Psoas muscle (tissue), 8 donors: ENCODE data around the gene HHIPL1. TPM values are rescaled to one million over a fixed set of nuclear protein-coding genes. Genes with fewer than 3 reads are reported as not detected.

Experiments
- ATAC-seq, 4 donors: fragments of 200-7000 bp; cut with Tn5 transposase; one replicate each; pipeline ENCODE4 v1.9.1; 2020; ENCODE audit warnings: moderate library complexity in 3 of 4, mild to moderate bottlenecking in 2 of 4
- DNase-seq, 2 donors: peaks; one replicate each; pipeline ENCODE4 v3.0.0-alpha.2; 2020
- H3K27ac ChIP-seq: fragments of 200-600 bp; one replicate; pipeline ENCODE4 v1.8.0; 2022
- H3K27me3 ChIP-seq, 3 donors: fragments of 200-600 bp in 1 of 3; one replicate each; pipeline versions ENCODE4 v1.6.1 to v1.8.0; 2013 to 2022; ENCODE audit warnings: low read length in 2 of 3, mild to moderate bottlenecking in 2 of 3, moderate library complexity in 1 of 3; ENCODE audit not compliant: insufficient read depth in 3 of 3
- H3K36me3 ChIP-seq, 2 donors: fragments of 200-600 bp in 1 of 2; one replicate each; pipeline versions ENCODE4 v1.6.1 to v1.8.0; 2013 to 2022; ENCODE audit warnings: low read depth in 1 of 2, mild to moderate bottlenecking in 1 of 2, moderate library complexity in 1 of 2; ENCODE audit not compliant: insufficient read depth in 1 of 2
- H3K4me1 ChIP-seq: fragments of 200-600 bp; one replicate; pipeline ENCODE4 v1.8.0; 2022
- H3K4me3 ChIP-seq: fragments of 200-600 bp; one replicate; pipeline ENCODE4 v1.8.0; 2022; ENCODE audit warnings: mild to moderate bottlenecking
- H3K9me3 ChIP-seq: fragments of 200-600 bp; one replicate; pipeline ENCODE4 v1.8.0; 2022
- WGBS, 3 donors: extraction: QIAGEN DNeasy Blood & Tissue Kit; methylation state at CpG; one replicate each; pipeline versions ENCODE4 v1.1.6 to v1.1.7; 2013; 5-methylcytosine and 5-hydroxymethylcytosine counted together
- intact Hi-C, 2 donors: fragments of 100-400 bp; cut with DNase I; formaldehyde crosslinking; loops; one replicate each; pipeline versions ENCODE4 v1.11.0 to v1.14.2; 2022
- polyA plus RNA-seq, 3 donors: library from polyadenylated mRNA; stranded (reverse); fragments of 200-250 nt; gene quantifications; one replicate each; pipeline ENCODE4 v1.2.3, GENCODE V29; 2013
- total RNA-seq, 4 donors: library from RNA; stranded (reverse); fragmentation: NEBNext Ultra II Directional in 2 of 4; extraction: Animal tissue kit (Norgen Biotek cat#: 25700) in 2 of 4; gene quantifications; one replicate each; pipeline versions ENCODE4 v1.2.1 to v1.2.4, GENCODE V29; 2021 to 2023
- TF ChIP-seq, protein P1 (sequence below): fragments of 200-600 bp; IDR thresholded peaks from one replicate; pipeline ENCODE4 v1.8.0; 2022; ENCODE audit warnings: antibody characterized with exemption
- donor health status: healthy with polysubstance abuse.
- donor health status: DM: no; HTN: no; CAD: no; lungs with moderate emphysema.
- donor health status: Bipolar disorder and iron deficiency.
- donor health status: healthy.
- donor health status: DM: yes; HTN: yes; CAD: no.
- donor health status: DM: no; HTN: no; CAD: no.
- donor health status: DM: no; HTN: no; CAD: no.
- donor health status: DM: yes; HTN: yes; CAD: no.

The HHIPL1 gene
- total and polyA plus RNA-seq, 7 donors, result 0.12 to 0.86 (median 0.32) TPM

DNA sequence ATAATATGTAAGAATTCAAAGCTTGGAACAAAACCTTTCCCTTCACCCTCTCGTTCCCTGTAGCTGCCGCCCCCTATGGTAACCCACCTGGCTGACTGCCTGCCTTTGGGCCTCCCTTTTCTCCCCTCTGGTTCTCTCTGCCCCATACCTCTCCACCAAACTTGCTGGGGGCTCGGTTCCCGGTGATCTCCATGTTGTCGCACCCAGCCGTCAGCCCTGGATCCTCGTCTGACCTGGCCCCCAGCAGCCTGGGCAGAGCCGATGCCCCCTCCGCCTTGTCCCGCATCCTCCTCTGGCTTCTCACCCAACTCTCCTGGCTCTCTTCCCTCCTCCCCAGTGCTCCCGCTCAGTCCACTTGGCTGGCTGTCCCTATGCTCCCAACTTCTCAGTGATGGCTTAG lies 43.7 kb downstream of the HHIPL1 start:
- no peak overlapping the region for H3K27ac ChIP-seq
- intact Hi-C loops, result loop anchor here in 1 of 2 donors (5.0 kb wide), 1 partner anchor 104 kb away; the partner anchor contains the start of gene EML1
- H3K4me3 ChIP-seq, result no peak overlapping the region
- no peaks in the 10 kb centered on the region for H3K36me3 ChIP-seq
- WGBS, 3 donors, result 75 to 79% (median 78%) methylated on average over 11 of the region's 11 CpGs
- no peak for ATAC-seq
- no peaks in the 10 kb centered on the region for H3K27me3 ChIP-seq
- no peaks in the 10 kb centered on the region for H3K4me1 ChIP-seq
- TF ChIP-seq, protein P1, sequence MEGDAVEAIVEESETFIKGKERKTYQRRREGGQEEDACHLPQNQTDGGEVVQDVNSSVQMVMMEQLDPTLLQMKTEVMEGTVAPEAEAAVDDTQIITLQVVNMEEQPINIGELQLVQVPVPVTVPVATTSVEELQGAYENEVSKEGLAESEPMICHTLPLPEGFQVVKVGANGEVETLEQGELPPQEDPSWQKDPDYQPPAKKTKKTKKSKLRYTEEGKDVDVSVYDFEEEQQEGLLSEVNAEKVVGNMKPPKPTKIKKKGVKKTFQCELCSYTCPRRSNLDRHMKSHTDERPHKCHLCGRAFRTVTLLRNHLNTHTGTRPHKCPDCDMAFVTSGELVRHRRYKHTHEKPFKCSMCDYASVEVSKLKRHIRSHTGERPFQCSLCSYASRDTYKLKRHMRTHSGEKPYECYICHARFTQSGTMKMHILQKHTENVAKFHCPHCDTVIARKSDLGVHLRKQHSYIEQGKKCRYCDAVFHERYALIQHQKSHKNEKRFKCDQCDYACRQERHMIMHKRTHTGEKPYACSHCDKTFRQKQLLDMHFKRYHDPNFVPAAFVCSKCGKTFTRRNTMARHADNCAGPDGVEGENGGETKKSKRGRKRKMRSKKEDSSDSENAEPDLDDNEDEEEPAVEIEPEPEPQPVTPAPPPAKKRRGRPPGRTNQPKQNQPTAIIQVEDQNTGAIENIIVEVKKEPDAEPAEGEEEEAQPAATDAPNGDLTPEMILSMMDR, result no peak
- no peaks in the 10 kb centered on the region for H3K9me3 ChIP-seq
- DNase-seq, result no peak

GRCh38 chr14:99689266-99690236 lies 44.6 kb downstream of the HHIPL1 start:
- WGBS, 3 donors, result 90 to 94% (median 91%) methylated on average over 11 of the region's 11 CpGs
- Histone ChIP-seq H3K27me3 (no peaks in the 10 kb centered on the region), H3K4me1 (no peaks in the 10 kb centered on the region), H3K27ac (no peak overlapping the region), H3K9me3 (no peaks in the 10 kb centered on the region), H3K4me3 (no peak overlapping the region), H3K36me3 (no peaks in the 10 kb centered on the region)
- TF ChIP-seq, protein P1, result no peak
- DNase-seq (no peak), ATAC-seq (no peak)
- intact Hi-C loops, result loop anchor here in 1 of 2 donors (5.0 kb wide), 1 partner anchor 103 kb away; the partner anchor contains the start of gene EML1

GRCh38 chr14:99690636-99691035 lies 45.7 kb downstream of the HHIPL1 start:
- TF ChIP-seq, protein P1, result no peak
- Histone ChIP-seq H3K4me1 (no peaks in the 10 kb centered on the region), H3K4me3 (no peak overlapping the region), H3K27ac (no peak overlapping the region), H3K9me3 (no peaks in the 10 kb centered on the region), H3K27me3 (no peaks in the 10 kb centered on the region), H3K36me3 (no peaks in the 10 kb centered on the region)
- ATAC-seq (no peak), DNase-seq (no peak)
- WGBS, 3 donors, result 82 to 84% (median 82%) methylated on average over 5 of the region's 5 CpGs
- intact Hi-C loops, result no loop called here

GRCh38 chr14:99691111-99691885 lies 46.4 kb downstream of the HHIPL1 start:
- no peak for DNase-seq
- intact Hi-C loops, result no loop called here
- TF ChIP-seq, protein P1, result no peak
- H3K27ac ChIP-seq, result no peak overlapping the region
- H3K4me1 ChIP-seq, result no peaks in the 10 kb centered on the region
- no peak overlapping the region for H3K4me3 ChIP-seq
- H3K36me3 ChIP-seq, result no peaks in the 10 kb centered on the region
- H3K9me3 ChIP-seq, result no peaks in the 10 kb centered on the region
- no peaks in the 10 kb centered on the region for H3K27me3 ChIP-seq
- ATAC-seq, result no peak
- 89 to 94% (median 93%) methylated on average over 13 of the region's 13 CpGs for WGBS, 3 donors
